IMR-90 (cell line): Measurements from ENCODE around the gene ZSCAN16. TPM values are rescaled to one million over a fixed set of nuclear protein-coding genes. Genes with fewer than 3 reads are reported as not detected.

Source experiments
- ATAC-seq: fragments of 200-7000 bp; cut with Tn5 transposase; 2 replicates; pipeline ENCODE4 v1.9.1; 2020; ENCODE audit warnings: low read depth, mild to moderate bottlenecking, moderate library complexity
- BruUV-seq: library from RNA; stranded (reverse); fragments of 400-500 nt; replicated peaks from 2 replicates; lab custom pipeline; 2021; lab: Mats Ljungman, UMichigan
- CTCF ChIA-PET: fragments of 300-600 bp; formaldehyde crosslinking; extraction: SDS; loops from one replicate; lab custom pipeline; 2021; ENCODE audit warnings: antibody characterized with exemption; lab: Yijun Ruan, JAX
- POLR2A ChIA-PET: fragments of 300-600 bp; sonication (Branson Sonifier 250); formaldehyde crosslinking; loops from one replicate; lab custom pipeline; 2022; ENCODE audit warnings: antibody characterized with exemption; ENCODE audit not compliant: unreplicated experiment; lab: Charles Lee
- DNase-seq: peaks from one replicate; pipeline ENCODE4 v3.0.0; 2013
- H2AFZ ChIP-seq: replicated peaks from 2 replicates; pipeline ENCODE3; 2013; ENCODE audit warnings: low read length, mild to moderate bottlenecking; ENCODE audit not compliant: poor library complexity
- H2AK5ac ChIP-seq: 2 replicates; pipeline ENCODE4 v1.6.1; 2013; ENCODE audit warnings: low read depth, low read length, inconsistent platforms
- H2AK9ac ChIP-seq: replicated peaks from 2 replicates; pipeline ENCODE3; 2013; ENCODE audit warnings: mild to moderate bottlenecking, low read depth, low read length, moderate library complexity; ENCODE audit not compliant: poor library complexity
- H2BK120ac ChIP-seq: 2 replicates; pipeline ENCODE4 v1.6.1; 2013; ENCODE audit warnings: low read depth, low read length, inconsistent platforms
- H2BK15ac ChIP-seq: 3 replicates; pipeline ENCODE4 v1.6.1; 2013; ENCODE audit warnings: low read depth, low read length, inconsistent platforms
- H2BK20ac ChIP-seq: 2 replicates; pipeline ENCODE4 v1.6.1; 2013; ENCODE audit warnings: low read depth, mild to moderate bottlenecking, inconsistent platforms, low read length, moderate library complexity
- H2BK5ac ChIP-seq: 2 replicates; pipeline ENCODE4 v1.6.1; 2013; ENCODE audit warnings: mild to moderate bottlenecking, low read depth, low read length, inconsistent platforms; ENCODE audit not compliant: poor library complexity, severe bottlenecking
- H3K14ac ChIP-seq: replicated peaks from 2 replicates; pipeline ENCODE4 v1.6.1; 2013; ENCODE audit warnings: low read depth, low read length, inconsistent platforms
- H3K18ac ChIP-seq: 2 replicates; pipeline ENCODE4 v1.6.1; 2013; ENCODE audit warnings: low read depth, low read length, control low read depth
- H3K23ac ChIP-seq: 2 replicates; pipeline ENCODE4 v1.6.1; 2013; ENCODE audit warnings: low read depth, low read length, inconsistent platforms
- H3K27ac ChIP-seq: 2 replicates; pipeline ENCODE4 v1.5.1; 2013; ENCODE audit warnings: mild to moderate bottlenecking, control low read depth, low read length; ENCODE audit not compliant: insufficient read depth
- H3K27me3 ChIP-seq: 2 replicates; pipeline ENCODE4 v1.6.1; 2013; ENCODE audit warnings: low read length; ENCODE audit not compliant: control insufficient read depth, insufficient read depth
- H3K36me3 ChIP-seq: 2 replicates; pipeline ENCODE4 v1.6.1; 2013; ENCODE audit warnings: low read length, mixed read lengths; ENCODE audit not compliant: control insufficient read depth, insufficient read depth
- H3K4ac ChIP-seq: 2 replicates; pipeline ENCODE4 v1.6.1; 2013; ENCODE audit warnings: low read depth, low read length, inconsistent platforms
- H3K4me1 ChIP-seq: 2 replicates; pipeline ENCODE4 v1.6.1; 2013; ENCODE audit warnings: low read length, mixed read lengths; ENCODE audit not compliant: control insufficient read depth, insufficient read depth
- H3K4me2 ChIP-seq: 2 replicates; pipeline ENCODE4 v1.6.1; 2013; ENCODE audit warnings: low read depth, mild to moderate bottlenecking, control low read depth, low read length, moderate library complexity
- H3K4me3 ChIP-seq: 2 replicates; pipeline ENCODE4 v1.5.1; 2013; ENCODE audit warnings: low read depth, mild to moderate bottlenecking, control low read depth, low read length, moderate library complexity; ENCODE audit not compliant: insufficient read depth
- H3K56ac ChIP-seq: 2 replicates; pipeline ENCODE4 v1.6.1; 2013; ENCODE audit warnings: low read length, inconsistent platforms; ENCODE audit not compliant: insufficient read depth; ENCODE audit errors: extremely low read depth
- H3K79me1 ChIP-seq, 2 experiments: 2 replicates each; pipeline ENCODE4 v1.6.1; 2013; ENCODE audit warnings: low read length in 2 of 2, inconsistent platforms in 1 of 2, low read depth in 1 of 2
- H3K9ac ChIP-seq: 2 replicates; pipeline ENCODE4 v1.6.1; 2013; ENCODE audit warnings: low read depth, low read length, control low read depth
- H3K9me1 ChIP-seq: 2 replicates; pipeline ENCODE4 v1.6.1; 2013; ENCODE audit warnings: low read length, inconsistent platforms; ENCODE audit not compliant: insufficient read depth
- H3K9me3 ChIP-seq: 2 replicates; pipeline ENCODE4 v1.6.1; 2013; ENCODE audit warnings: low read length; ENCODE audit not compliant: control insufficient read depth, insufficient read depth
- H4K20me1 ChIP-seq: 2 replicates; pipeline ENCODE4 v1.6.1; 2013; ENCODE audit warnings: low read length, inconsistent platforms; ENCODE audit not compliant: insufficient read depth
- H4K5ac ChIP-seq: 2 replicates; pipeline ENCODE4 v1.6.1; 2013; ENCODE audit warnings: mild to moderate bottlenecking, low read depth, low read length, control low read depth
- H4K8ac ChIP-seq, 2 experiments: 2 replicates each; pipeline ENCODE4 v1.6.1; 2013; ENCODE audit warnings: low read depth in 2 of 2, low read length in 2 of 2, control low read depth in 1 of 2, inconsistent platforms in 1 of 2
- H4K91ac ChIP-seq: 2 replicates; pipeline ENCODE4 v1.6.1; 2013; ENCODE audit warnings: low read depth, low read length, inconsistent platforms; ENCODE audit not compliant: insufficient read depth
- CHD1 ChIP-seq: IDR thresholded peaks from 2 replicates; pipeline ENCODE4 v1.6.1; 2012; ENCODE audit warnings: low read depth, low read length, improper control_type of control experiment
- POLR2A ChIP-seq: IDR thresholded peaks from 2 replicates; pipeline ENCODE4 v1.6.1; 2012; ENCODE audit warnings: mild to moderate bottlenecking, low read depth, low read length
- dilution Hi-C: fragments of 300-500 bp; cut with HindIII; formaldehyde crosslinking; loops from one replicate; pipeline ENCODE4 v1.14.3; 2018; ENCODE audit warnings: low sequenced_read_pairs; ENCODE audit not compliant: unreplicated experiment
- in situ Hi-C: fragments of 300-500 bp; cut with MboI; formaldehyde crosslinking; loops from 3 replicates; pipeline ENCODE4 v1.14.3; 2019; ENCODE audit warnings: low sequenced_read_pairs, inconsistent platforms, mixed read lengths
- intact Hi-C: fragments of 100-400 bp; cut with micrococcal nuclease; formaldehyde crosslinking; loops from 2 replicates; pipeline ENCODE4 v1.10.0; 2022
- polyA plus RNA-seq, 3 experiments: library from polyadenylated mRNA; depleted of rRNA; stranded (reverse); fragments of >200 nt; gene quantifications; 2 replicates each; pipeline ENCODE4 v1.2.3, GENCODE V29; 2012; ENCODE audit warnings: low replicate concordance in 1 of 3
- total RNA-seq: library from RNA; depleted of rRNA; stranded (reverse); fragments of >200 nt; gene quantifications from 2 replicates; pipeline ENCODE4 v1.2.3, GENCODE V29; 2012

Gene ZSCAN16
- total and polyA plus RNA-seq, 2 of the 4 experiments (the other 2 are of a cell fraction) = 1.8 to 3.0 TPM

- Histone ChIP-seq H3K23ac (no peak overlapping the region), H4K20me1 (no peaks in the 10 kb centered on the region), H4K8ac (no peak overlapping the region), H4K91ac (no peak overlapping the region), H4K5ac (no peak overlapping the region), H2AK5ac (no peak overlapping the region), H2AFZ (no peak overlapping the region), H3K36me3 (no peaks in the 10 kb centered on the region), H2AK9ac (no peak overlapping the region), H2BK5ac (no peak overlapping the region), H3K9me1 (0 out of 2 replicates have a peak, but pooled peaks cover 7% of the 10 kb centered on the region), H3K9ac (no peak overlapping the region), H2BK20ac (no peak overlapping the region), H3K56ac (no peak overlapping the region), H3K4me3 (no peak overlapping the region), H3K4me2 (no peak overlapping the region), H3K4me1 (peaks cover 2% of the 10 kb centered on the region; the same call in 1 of the 2 replicates), H3K14ac (no peak overlapping the region), H3K27ac (no peak overlapping the region), H2BK15ac (no peak overlapping the region), H3K9me3 (no peaks in the 10 kb centered on the region), H3K79me1 (0 out of 4 replicates have a peak, but pooled peaks cover 0 to 3% of the 10 kb centered on the region in 2 experiments), H3K18ac (no peak overlapping the region), H3K27me3 (no peaks in the 10 kb centered on the region), H3K4ac (no peak overlapping the region), H2BK120ac (no peak overlapping the region)
- BruUV-seq = no TSS peak
- dilution Hi-C loops (no loop called here), in situ Hi-C loops (no loop called here), intact Hi-C loops (no loop called here)
- ATAC-seq (no peak), DNase-seq (no peak)
- POLR2A ChIA-PET = no interaction called here
- CTCF ChIA-PET = interaction anchor here (0.6 kb wide), 1 partner anchor 257 kb away, joined by 4 read pairs; no protein-coding TSS in a partner anchor
- TF ChIP-seq POLR2A = no peak
- TF ChIP-seq CHD1 = no peak
Observed at GRCh38 chr6:28078050-28078449, 46.4 kb upstream of the ZSCAN16 start.
